ENCODE measurements around the gene ABHD17B.
A peak's percentile ranks its signal among the peaks of the same experiment; 100 is the strongest.

ABHD17B gene

DNA sequence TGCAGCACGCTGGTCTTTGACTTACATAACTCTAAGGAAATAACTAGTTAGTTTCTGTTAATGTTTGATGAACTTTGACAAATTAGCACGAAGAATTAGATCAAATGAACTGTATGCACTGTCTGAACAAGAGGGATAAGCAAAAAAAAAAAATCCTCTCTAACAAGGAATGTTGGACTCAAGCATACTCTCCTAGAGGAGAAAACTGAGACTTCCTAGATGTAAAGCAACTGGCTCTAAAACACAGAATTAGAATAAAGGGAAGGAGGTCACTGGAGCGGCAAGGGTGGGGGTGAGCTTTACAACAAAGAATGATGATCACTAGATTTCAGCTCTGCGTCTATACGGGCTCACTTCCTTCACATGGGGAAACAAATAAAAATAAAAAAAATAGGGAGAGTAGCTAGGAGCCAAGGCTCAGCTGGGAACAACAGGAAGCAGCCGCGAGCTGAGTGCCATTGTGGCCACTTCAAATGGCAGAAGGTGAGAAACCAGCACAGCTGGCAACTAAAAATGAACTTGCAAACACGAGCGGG lies 94.0 kb downstream of the ABHD17B start:
- peak; percentile 10 to 69 (median 39) for DNase-seq
